HG02678 (cell line): ENCODE results near the gene SMIM44.
"Not testable (repeated sequence)": the region's sequence is repeated elsewhere in the genome, so short reads cannot be mapped to it uniquely, and the experiment has no call there.

Source experiments
- ATAC-seq: cut with Tn5 transposase; IDR thresholded peaks from one replicate; pipeline ENCODE4 v1.9.1; 2021; ENCODE audit warnings: mild to moderate bottlenecking, moderate library complexity; ENCODE audit not compliant: unreplicated experiment

Gene SMIM44

DNA sequence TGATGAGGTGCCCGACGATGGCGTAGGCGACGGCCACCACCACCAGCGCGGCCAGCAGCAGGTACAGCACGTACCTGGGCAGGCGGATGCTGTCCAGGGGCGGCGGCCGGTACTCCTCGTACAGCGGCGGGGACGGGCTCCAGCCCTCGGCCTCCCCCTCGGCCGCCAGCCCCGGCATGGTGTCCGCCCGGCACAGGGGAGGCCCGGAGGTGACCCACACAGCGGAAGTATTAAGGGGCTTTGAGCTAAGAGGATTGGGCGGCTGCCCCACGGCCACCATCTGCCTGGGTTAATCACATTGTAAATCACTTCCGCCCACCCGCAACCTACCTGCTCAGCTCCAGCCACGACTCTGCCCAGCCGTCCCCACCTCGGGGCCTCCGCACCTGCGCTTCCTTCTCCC is at the start of gene SMIM44:
SMIM44 (minus strand) TSS at position 216 of the 403 bp plus-strand sequence; CDS start at position 178, 38 bp downstream.
- no peak for ATAC-seq

DNA sequence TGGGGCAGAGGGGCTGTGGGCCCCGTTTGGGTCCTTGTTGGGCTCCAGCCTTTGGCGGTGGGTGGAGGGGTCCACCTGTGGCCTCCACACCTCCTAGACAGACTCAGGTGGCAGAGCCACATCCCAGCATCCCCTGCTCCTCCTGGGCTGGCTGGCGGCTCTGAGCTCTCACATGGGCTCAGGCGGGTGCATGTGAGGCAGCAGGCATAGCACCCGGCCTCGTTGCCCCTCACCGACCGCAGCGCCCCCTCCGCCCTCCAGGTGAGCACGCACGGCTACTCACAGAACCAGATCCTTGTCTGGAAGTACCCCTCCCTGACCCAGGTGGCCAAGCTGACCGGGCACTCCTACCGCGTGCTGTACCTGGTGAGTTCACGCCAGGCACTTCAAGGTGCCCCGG is 49.8 kb upstream of the SMIM44 start:
- ATAC-seq: no peak

DNA sequence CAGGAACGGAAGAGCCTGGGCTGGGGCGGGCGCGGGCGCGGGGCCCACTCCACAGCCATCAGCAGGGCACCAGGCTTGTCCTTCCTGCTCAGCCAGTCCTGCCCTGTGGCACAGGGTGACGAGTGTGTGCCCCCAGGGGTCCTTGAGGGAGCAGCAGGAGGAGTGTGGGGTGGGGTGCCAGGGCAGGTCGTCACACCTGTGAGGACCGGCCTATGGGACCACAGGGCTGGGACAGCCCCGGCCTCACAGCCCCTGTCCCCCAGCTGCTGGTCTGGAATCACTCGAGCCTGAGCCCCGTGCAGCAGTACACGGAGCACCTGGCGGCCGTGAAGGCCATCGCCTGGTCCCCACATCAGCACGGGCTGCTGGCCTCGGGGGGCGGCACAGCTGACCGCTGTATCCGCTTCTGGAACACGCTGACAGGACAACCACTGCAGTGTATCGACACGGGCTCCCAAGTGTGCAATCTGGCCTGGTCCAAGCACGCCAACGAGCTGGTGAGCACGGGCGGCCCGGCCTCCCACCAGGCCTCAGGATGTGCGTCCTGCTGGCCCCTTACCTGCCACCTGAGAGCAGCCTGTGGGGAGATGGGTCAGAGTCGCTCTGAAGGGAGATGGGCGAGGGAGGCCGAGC is 49.0 kb upstream of the SMIM44 start:
- ATAC-seq: no peak

DNA sequence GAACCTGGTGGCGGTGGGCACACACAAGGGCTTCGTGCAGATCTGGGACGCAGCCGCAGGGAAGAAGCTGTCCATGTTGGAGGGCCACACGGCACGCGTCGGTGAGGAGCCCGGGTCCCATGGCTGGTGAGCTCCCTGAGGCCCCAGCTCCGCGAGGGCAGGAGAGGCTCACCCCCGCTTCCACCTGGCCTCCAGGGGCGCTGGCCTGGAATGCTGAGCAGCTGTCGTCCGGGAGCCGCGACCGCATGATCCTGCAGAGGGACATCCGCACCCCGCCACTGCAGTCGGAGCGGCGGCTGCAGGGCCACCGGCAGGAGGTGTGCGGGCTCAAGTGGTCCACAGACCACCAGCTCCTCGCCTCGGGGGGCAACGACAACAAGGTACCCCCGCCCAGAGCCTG is 48.5 kb upstream of the SMIM44 start:
- no peak for ATAC-seq

DNA sequence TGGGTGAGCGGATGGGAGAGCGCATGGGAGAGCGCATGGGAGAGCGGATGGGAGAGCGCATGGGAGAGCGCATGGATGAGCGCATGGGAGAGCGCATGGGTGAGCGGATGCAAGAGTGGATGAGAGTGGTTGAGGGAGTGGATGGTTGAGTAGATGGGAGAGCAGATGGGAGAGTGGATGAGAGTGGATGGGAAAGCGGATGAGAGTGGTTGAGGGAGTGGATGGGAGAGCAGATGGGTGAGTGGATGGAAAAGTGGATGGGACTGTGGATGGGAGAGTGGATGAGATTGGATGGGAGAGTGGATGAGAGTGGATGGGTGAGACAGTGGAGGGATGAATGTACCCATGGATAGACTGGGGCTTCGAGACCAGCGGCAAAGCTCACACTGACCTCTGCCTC is 47.1 kb upstream of the SMIM44 start:
- ATAC-seq: no peak

DNA sequence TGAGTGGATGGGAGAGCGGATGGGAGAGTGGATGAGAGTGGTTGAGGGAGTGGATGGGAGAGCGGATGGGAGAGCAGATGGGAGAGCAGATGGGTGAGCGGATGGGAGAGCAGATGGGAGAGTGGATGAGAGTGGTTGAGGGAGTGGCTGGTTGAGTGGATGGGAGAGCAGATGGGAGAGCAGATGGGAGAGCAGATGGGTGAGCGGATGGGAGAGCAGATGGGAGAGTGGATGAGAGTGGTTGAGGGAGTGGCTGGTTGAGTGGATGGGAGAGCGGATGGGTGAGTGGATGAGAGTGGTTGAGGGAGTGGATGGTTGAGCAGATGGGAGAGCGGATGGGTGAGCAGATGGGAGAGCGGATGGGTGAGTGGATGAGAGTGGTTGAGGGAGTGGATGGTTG is 46.1 kb upstream of the SMIM44 start:
- not testable (repeated sequence) for ATAC-seq

DNA sequence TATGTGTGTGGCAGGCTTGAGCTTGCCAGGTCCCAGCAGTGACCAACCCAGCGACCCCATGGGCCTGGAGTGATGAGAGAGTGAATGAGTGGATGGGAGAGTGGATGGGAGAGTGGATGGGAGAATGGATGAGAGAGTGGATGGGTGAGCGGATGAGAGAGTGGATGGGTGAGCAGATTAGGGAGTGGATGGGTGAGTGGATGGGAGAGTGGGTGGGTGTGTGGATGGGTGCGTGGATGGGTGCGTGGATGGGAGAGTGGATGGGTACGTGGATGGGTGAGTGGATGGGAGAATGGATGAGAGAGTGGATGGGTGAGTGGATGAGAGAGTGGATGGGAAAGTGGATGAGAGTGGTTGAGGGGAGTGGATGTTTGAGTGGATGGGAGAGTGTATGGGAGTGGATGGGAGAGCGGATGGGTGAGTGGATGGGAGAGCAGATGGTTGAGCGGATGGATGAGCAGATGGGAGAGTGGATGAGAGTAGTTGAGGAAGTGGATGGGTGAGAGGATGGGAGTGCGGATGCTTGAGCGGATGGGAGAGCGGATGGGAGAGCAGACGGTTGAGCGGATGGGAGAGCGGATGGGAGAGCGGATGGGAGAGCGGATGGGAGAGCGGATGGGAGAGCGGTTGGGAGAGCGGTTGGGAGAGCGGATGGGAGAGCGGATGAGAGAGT is 45.4 kb upstream of the SMIM44 start:
- no peak for ATAC-seq

DNA sequence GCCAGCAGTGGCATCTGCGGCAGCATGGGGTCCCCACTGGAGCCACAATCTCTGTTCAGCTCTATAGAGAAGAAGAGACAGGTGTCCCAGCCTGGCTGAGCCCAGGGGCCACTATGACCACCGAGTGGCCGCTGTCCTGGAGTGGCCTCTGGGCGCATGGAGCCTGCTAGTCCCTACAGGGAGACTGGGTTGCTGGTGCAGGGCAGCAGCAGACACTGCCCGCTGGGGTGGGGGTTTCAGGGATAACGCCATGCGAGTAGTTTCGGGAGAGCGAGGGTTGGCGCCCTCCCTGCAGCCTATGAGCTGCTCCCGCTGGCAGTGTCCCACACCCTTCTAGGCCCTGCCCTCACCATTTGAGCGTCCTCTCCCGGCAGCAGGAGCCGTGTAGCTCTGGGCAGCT is 44.8 kb upstream of the SMIM44 start:
- ATAC-seq: no peak

DNA sequence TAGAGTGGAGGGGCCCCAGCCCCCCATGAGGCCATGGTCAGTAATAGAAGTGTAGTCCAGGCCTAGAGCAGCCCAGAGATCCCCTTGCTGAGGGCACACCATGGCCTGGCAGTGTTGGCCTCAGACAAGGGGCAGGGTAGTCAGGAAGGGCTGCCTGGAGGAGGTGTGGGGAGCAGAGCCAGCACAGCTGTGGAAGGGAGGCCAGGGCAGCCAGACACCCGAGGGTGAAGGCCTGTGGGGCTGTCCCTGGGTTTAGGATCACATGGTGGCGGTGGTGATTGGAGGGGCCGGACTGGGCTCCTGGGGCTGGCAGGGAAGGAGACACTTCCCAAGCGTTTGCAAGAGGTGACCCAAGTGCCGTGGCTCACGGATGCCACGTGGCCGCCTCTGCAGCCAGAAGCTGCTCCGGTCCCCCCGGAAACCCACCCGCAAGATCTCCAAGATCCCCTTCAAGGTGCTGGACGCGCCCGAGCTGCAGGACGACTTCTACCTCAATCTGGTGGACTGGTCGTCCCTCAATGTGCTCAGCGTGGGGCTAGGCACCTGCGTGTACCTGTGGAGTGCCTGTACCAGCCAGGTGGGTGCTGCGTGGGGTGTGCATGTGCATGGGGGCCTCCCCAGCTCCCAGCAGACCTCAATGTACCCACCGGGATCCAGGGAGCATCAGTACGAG is 44.1 kb upstream of the SMIM44 start:
- no peak for ATAC-seq

DNA sequence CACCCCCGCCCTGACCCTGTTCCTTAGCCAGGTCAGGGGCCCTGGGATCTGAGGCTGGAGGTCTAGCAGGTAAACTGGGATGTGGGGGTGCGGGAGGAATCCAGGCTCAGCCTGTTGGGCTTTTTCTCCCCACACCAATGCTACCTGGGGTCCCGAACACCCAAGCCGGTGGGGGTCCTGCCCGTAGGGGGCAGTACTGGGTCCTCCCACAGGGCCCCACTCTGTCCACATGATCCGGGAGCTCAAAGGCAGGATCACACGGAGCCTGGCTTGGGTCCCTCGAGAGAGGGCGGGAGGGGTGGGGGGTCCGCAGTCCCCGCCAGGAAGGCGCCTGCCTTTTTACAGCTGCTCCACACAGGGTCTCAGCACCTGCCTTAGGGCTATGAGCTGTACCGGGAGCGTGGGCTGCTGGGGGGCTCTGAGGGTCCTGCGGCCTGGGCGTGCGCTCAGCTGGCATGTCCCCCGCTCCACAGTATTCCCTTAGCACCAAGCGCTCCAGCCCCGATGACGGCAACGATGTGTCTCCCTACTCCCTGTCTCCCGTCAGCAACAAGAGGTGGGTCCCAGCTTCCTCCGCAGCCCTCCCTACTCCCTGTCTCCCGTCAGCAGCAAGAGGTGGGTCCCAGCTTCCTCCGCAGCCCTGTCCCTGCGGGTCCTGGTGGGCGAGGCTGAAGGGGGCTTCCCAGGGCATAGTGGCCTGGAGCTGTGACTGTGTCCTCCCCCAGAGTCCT is 43.4 kb upstream of the SMIM44 start:
- ATAC-seq: no peak

DNA sequence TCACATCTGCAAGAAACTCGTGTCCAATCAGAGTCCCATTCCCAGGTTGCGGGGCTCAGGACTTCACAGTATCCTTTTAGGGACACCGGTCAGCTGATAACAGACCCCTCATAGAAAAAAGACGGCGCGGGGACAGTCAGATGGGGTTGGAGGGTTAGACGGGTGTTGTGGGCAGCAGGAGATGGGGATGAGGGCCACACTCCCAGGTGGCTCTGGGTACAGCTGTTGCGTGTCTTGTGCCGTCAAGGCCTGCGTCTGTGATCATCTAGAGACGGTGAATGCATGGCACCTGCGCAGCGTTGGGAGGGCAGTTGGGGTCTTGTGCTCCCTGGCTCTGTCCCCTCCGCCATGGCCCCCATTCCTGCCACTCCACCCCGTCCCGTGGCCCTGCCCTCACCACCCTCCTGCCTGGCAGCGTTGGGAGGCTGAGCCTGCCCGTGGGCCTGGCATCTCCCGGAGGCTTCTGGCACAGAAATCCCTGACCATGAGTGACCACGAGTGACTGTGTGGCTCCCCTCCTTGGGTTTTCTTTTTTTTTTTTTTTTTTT is 41.7 kb upstream of the SMIM44 start:
- ATAC-seq: no peak

DNA sequence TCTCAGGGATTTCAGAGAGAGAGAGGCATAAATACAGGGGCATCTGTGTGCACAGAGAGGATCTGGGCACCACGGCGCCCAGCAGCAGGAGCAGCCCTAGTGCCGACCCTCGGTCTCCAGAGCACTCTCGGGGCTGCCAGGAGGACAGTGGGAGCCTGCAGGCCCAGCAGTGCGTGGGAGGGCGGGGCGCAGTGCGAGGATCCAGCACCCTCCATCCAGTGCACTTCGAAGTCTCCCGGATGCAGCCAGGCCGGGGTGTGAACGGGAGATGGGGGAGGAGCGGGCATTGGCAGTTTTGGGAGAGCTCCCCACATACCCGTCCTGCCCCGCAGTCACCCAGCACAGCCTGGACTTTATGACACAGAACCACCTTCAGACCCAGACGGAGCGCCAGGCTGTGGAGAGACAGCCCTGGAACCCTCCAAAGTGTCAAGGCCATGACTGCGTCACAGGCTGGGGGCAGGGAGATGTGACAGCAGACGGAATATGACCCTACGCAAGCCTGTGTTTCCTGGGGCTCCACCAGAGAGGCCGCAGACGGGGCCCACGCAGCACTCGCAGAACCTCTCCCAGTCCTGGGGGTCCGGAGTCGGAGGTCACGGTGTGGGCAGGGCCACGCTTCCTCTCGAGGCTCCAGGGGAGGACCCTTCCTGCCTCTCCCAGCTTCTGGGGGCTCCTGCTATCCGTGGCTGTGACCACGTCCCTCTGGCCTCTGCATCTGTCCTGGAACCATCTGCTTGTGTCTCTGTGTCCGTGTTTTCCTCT is 41.0 kb upstream of the SMIM44 start:
- no peak for ATAC-seq

DNA sequence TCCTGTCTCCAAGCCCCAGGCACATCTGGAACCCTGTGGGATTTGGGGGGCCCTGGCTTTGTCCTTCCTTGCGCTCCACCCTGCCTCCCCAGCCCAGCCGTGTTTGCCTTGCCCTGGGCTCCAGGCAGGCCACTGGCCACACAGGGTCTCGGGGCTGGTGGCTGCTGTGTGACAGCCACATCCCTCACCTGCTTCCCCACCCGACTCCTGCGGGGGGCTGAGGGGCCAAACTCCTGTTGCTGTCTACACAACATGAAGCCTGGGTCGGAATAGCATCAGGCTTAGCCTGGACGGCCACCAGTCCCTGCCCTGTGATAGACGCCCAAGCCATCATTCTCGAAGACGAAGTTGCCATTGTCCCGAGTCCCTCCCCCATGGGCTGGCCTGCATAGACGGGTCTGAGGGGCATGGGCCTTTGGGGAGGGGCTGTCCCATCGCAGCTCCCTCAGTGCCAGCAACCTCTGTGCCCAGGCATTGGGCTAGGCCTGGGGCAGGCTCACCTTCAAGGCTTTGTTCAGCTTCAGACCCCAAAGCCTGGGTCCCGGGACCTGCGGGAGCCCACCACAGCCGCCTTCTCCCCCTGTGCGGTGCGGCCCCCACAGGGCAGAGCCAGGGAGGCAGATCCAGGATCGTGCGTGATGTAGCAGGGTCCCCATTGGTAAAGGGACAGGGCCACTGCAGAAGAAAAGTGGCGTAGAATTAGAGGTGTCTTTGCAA is 40.3 kb upstream of the SMIM44 start:
- no peak for ATAC-seq

DNA sequence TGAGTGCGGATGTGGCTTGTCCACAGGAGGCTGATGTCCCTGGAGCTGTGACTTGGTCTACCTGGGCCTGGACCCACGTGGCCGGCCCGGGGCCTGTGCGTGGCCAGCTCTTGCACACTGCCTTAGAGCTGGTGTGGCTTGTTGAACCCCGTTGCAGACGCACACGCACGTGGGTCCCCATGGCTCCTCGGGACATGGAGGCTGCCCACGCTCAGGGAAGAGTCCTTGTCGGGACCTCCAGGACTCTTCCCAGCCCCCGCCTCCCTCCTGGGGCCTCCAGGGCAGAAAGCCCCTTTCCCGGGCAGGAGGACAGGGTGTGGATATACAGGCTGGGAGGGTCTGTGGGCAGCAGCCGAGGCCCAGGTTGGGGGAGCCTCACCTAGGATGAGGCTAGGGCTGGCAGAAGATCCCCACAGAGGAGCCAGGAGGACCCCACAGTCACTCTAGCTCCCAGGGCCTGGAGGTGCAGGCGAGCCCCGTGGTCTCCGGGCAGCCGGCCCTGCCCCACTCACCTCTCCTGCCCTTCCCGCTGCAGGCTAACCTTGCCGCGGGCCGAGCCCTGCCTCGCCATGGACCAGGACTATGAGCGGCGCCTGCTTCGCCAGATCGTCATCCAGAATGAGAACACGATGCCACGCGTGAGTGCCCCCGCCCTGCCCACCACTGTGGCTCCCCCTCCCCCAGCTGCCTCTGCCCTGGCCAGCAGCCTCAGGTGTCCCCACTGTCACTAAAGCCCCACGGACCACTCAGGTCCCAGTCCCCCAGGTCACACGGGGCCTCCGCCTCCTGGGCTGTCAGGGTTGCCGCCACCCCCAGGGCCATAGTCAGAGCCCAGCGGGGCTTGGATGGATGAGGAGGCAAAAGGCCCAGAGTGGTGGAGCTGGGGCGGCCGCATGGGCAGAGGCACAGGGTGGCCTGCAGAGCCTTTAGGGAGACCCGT is 39.5 kb upstream of the SMIM44 start:
- ATAC-seq: no peak

DNA sequence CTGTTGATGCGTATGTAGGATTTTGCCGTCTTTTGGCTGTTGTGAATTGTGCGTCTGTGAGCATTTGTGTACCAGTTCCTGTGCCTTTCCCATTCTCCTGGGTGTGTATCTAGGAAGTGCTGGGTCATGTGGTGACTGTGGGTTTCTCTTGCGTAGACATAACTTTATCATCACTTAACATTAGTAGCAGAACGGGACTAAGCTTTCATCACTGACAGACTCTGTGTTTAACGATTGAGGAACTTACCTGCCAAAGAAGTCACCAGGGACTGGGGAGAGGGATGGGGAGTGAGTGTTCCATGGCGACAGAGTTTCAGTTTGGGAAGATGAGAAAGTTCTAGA is 37.8 kb upstream of the SMIM44 start:
- no peak for ATAC-seq

DNA sequence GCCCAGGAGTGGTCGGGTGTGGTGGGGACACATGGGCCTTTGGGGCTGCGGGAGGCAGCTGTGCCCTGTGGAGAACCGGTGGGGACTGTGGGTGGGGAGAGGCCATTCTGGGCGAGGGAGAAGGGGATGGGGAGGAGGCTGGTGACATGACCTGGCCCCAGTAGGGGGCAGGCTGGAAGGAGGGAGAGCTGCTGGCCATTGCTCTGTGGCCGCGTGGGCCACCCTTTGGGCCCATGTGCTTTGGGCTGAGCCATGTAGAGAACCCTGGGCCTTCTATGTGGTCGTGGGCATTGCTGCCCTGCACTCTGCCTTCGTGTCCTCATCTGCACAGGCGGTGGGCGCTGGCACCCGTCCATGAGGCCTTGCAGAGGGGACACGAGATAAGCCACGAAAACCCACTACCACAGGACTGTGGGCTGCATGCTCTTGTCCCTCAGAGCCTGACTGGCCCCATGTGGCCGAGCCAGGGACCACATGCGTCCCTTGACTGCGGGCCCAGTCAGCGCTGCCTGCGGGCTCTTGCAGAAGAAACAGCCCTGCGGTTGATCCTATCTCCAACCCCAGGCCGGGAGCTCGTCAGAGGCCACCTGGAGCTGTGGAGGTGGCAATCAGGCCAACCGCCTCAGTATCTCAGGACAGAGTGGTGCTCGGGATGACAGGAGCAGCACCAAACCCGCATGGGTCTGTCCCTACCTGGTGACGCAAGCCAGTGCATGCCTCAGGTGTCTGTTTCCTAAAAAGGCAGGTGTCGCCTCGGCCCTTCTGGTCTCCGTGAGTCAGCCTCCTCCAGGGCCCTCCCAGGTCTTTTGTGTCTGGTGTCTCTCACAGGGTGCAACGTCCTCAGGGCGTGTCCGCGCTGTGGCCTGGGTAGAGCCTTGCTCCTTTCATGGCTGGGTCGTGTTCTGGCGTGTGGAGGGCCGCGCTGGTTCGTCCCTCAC is 37.2 kb upstream of the SMIM44 start:
- ATAC-seq: no peak

DNA sequence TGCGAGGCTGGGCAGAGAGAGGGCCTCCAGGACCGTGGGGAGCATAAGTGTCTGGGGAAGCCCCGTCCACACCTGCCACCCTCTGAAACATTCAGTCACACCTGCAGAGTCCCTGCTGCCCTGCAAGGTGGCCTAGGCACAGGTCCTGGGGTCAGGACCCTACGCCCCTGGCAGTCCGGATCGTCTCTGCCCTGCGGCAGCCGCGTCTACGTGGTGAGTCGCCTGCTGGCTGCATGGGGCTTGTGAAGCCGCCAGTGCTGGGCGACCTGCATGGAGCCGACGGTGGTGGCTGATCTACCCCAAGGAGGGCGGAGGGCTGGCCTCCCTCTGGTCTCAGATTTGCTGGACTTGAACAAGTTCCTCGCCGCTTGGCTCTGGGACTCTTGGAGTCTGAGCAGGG is 35.9 kb upstream of the SMIM44 start:
- no peak for ATAC-seq

DNA sequence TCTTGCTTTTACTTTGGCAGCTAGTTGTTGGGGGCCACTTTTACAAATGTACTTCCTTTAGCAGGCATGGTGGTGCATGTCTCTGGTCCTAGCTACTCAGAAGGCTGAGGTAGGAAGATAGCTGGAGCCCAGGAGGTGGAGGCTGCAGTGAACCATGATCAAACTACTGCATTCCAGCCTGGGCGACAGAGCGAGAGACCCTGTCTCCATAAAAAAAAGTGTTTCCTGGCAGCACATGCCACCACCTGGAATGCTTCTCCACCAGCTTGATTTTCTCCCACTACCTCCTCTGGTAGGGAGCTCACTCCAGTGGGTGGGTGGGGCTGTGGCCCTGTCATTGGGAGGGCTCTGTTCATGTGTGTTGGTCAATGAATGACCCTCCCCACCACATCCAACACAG is 35.4 kb upstream of the SMIM44 start:
- no peak for ATAC-seq
